GM19455 (cell line): ENCODE measurements around the gene SEC23A.
A peak's percentile ranks its signal among the peaks of the same experiment; 100 is the strongest.
"Not testable (repeated sequence)": the region's sequence is repeated elsewhere in the genome, so short reads cannot be mapped to it uniquely, and the experiment has no call there.

Source experiments
- ATAC-seq: cut with Tn5 transposase; IDR thresholded peaks from one replicate; pipeline ENCODE4 v1.9.1; 2021; ENCODE audit not compliant: unreplicated experiment

The SEC23A gene

DNA sequence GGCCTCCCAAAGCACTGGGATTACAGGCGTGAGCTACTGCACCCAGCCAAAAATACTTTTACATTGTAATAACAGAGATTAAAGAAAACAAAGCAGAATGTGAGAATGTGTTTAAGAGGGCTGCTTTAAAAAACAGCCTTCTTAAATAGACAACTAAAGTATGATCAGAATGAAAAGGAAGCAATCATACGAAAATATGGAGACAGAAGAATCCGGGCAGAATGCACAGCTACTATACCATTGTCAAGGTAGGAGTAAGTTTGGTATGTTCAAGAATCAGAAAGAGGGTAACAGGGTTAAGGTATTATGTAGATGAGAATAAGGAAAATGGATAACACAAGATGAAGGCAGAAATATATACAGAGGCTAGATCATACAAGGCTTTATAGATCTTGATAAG is 8.5 kb downstream of the SEC23A start:
- no peak for ATAC-seq

DNA sequence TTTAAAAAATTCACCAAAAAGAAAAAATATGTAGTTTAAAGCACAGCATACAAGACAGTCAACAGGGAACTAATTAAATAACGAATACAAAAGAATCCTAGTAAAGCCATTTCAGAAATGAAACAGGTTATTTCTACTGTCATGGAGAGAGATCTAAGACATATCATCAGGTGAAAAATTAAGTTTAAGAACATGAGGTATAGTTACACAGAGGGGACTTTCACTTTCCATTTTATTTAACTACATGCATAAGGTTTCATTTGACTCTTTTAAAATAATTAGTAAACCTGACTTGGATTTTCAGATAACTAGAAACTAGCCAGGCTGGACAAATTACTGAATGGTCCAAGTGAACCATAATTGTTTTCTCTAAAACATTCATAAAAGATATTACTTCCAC is 11.3 kb downstream of the SEC23A start:
- no peak for ATAC-seq

DNA sequence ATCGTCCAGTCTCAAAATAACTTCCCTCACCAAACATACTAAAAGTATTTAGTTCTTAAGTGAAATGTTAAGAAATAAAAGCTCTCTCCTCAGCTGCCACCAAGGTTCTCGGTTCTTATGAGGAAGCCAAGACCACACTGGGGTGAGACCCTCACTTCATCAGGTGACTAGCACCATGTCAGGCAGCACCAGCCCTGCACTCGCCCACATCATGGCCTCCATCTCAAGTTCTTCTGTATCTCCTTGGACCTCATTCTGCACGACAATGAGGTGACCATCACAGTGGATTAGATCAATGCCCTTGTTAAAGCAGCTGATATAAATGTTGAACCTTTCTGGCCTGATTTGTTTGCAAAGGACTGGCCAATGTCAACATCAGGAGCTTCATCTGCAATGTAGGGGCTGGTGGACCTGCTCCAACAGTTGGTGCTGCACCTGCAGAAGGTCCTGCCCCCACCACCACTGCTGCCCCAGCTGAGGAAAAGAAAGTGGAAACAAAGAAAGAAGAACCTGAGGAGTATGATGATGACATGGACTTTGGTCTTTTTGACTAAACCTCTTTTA is 12.4 kb downstream of the SEC23A start:
- ATAC-seq, result no peak

DNA sequence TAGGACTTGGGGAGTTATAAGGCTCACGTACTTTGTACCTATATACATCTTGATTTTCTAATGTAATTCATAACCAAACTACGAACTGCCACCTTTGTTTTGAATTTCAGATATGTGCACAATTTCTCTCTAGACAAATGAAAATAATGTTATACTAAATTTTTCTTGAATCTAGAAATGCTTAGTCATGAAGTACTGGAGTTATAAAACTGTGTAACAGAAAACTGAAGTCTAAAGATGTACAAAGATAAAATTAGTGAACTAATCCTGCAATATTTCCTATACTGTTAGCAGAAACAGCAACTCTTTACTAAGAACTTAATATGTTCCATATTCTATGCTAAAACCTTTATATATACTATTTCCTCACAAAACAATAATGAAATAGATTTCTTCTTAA is 15.5 kb downstream of the SEC23A start:
- ATAC-seq, result no peak

DNA sequence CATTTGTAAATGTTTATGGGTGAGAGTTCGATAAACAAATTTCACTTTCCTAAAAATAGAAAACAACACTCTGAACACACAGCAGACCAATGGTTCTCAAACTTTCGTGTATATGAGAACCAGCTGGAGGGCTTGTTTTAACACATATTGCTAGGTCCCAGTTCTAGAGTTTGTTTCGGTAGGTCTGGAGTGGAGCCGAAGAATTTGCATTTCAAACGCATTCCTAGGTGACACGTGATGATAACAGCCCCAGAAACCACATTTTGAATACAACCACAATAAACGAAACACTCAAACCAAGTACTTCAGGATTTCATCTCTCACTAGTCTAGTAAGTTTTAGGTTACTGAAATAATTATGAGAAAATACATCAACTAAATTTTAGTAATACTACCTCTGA is 17.1 kb downstream of the SEC23A start:
- no peak for ATAC-seq

DNA sequence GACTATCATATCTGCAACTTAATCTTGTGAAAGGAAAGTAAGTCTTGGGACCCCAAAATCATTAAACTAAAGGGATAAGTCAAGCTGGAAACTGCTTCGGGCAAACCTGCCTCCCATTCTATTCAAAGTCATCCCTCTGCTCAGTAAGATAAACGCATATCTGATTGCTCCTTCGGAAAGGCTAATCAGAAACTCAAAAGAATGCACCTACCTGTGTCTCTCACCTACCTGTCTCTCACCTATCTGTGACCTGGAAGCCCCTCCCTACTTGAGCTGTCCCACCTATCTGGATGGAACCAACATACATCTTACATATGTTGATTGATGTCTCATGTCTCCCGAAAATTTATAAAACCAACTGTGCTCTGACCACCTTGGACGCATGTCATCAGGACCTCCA is 19.9 kb downstream of the SEC23A start:
- ATAC-seq, result no peak

DNA sequence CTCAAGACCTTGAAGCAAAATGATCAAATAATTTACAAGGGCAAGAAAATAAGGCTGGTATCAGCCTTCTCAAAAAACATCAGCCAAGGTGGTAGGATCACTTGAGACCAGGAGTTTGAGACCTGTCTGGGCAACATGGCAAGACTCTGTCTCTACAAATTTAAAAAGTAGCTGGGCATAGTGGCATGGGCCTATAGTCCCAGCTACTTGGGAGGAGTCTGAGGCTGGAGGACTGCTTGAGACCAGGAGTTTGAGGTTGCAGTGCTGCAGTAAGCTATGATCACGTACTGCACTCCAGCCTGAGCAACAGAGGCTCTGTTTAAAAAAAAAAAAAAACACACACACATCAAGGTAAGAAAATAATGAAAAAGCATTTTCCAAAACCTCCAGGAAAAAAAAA is 22.1 kb downstream of the SEC23A start:
- ATAC-seq, result no peak

DNA sequence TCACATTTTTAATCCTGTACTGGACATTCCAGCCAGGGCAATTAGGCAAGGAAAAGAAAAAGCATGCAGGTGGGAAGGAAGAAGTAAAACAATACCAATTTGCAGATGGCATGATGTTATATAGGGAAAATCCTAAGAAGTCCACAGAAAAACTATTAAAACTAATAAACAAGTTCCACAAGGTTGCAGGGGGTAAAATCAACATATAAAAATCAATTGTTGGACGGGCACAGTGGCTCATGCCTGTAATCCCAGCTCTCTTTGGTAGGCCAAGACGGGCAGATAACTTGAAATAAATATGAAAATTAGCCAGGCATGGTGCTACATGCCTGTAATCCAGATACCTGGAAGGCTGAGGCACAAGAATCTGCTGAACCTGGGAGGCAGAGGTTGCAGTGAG is 31.9 kb downstream of the SEC23A start:
- ATAC-seq, result no peak

GRCh38 chr14:39069923-39070322 is 33.1 kb downstream of the SEC23A start:
- ATAC-seq, result no peak

DNA sequence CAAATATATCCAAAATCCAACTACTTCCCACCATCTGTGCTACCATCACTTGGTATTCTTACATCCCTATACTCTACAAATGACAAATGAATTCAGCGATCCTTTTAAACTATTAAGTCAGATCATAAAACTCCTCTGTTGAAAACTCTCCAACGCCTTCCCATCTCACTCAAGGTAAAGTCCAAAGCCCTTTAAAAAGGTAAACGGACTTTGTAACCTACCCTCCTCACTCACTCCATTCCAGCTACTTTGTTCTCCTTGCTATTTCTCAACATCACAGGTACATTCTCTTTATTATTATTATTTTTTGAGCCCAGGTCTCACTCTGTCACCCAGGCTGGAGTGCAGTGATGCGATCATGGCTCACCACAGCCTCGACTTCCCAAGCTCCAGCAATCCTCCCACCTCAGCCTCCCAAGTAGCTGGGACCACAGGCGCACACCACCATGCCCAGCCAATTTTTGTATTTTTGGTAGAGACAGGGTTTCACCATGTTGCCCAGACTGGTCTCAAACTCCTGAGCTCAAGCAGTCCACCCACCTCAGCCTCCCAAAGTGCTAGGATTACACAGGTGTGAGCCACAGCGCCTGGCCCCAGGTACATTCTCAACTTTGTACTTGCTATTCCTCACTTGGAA is 33.7 kb downstream of the SEC23A start:
- not testable (repeated sequence) for ATAC-seq

- ATAC-seq, result peak; percentile 97
Observed at GRCh38 chr14:39060818-39061437, 42.1 kb downstream of the SEC23A start.

DNA sequence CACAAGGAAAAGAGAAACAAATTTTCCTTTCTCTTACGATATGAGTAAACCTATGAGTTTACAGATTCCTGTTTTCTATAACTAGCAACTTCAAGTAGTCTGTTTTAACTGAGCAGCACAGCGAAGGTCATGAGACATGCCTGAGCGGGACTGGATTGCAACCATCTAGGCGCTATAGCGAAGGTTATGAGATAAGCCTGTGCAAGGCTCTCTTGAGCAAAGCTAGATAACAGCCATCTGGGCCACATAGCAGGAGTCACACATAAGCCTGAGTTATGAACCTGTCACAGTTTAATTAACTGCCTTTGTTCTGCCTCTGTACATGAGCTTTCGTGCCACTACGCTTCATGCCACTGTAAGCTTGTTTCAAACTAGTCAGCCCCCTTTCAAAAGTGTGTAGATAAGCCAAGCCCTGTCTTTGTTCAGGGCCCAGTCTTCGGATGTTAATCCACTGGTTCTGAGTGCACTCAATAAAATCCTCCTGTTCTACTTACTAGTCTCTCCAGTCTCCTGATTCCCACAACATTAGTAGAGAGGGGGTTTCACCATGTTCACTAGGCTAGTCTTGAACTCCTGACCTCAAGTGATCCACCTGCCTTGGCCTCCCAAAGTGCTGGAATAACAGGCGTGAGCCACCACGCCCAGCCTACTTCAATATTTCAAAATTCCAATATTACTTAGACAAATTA is 47.1 kb downstream of the SEC23A start:
- ATAC-seq, result no peak

DNA sequence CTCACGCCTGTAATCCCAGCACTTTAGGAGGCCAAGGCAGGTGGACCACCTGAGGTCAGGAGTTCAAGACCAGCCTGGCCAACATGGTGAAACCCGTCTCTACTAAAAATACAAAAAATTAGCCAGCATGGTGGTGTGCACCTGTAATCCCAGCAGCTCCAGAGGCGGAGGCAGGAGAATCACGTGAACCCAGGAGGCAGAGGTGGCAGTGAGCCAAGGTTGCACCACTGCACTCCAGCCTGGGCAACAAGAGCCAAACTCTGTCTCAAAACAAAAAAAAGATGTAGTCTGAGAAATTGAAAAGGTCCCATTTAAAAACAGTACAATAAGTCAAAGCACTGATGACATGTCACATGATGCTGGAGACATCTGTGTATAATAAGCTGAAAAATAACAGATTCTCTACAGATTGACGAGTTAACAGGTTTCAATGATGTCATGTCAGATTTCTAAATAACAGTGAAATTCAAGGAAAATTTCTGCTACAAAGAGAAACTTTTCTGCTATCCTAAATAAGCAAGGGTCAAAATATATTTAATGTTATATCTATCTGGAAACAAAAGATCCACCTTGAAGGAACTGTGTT is 50.1 kb downstream of the SEC23A start:
- not testable (repeated sequence) for ATAC-seq

- no peak for ATAC-seq
Observed at GRCh38 chr14:39050389-39050788, 52.6 kb downstream of the SEC23A start.

- ATAC-seq, result not testable (repeated sequence)
Observed at GRCh38 chr14:39045889-39046288, 57.1 kb downstream of the SEC23A start.

GRCh38 chr14:39043352-39043943 is 59.6 kb downstream of the SEC23A start:
- no peak for ATAC-seq

DNA sequence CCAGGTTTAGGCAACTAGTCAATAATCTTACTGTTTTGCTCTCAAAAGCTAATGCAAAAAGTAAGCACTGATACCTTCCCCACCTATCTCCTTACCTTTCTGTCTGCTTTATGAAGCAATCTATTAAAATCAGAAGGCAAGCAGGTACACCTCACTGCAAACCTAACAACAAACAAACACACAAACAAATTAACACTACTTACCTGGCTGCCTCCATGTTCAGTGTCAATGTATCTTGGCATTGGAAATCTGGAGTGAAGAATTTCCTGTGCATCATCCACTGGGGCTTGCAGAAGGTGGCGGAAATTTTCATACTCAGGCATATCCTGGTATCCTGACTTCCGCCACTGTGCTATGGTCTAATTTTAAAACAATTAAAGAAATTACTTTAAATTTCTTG is 62.5 kb downstream of the SEC23A start:
- ATAC-seq, result no peak

DNA sequence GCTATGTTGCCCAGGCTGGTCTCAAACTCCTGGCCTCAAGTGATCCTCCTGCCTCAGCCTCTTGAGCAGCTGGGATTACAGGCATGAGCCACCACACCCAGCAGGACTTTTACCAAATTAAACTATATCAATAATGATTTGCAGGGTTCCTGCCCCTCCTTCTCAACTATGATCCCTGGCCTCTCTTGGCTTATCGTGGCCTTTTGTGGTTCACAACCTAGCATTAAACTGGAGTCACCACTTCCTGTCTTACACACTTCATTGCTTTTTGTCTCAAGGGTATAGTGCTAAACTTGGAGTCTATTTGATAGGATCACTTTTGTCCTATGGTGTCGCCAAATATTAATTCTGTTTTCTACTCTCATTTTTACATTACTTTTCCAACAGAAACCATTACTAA is 64.5 kb downstream of the SEC23A start:
- no peak for ATAC-seq

- no peak for ATAC-seq
Observed at GRCh38 chr14:39036760-39037159, 66.3 kb downstream of the SEC23A start.

GRCh38 chr14:39035336-39035735 is 67.7 kb downstream of the SEC23A start:
- no peak for ATAC-seq
